H9 (cell line): ENCODE measurements around the gene SOX4. TPM values are rescaled to one million over a fixed set of nuclear protein-coding genes. Genes with fewer than 3 reads are reported as not detected.

Experiments used
- DNase-seq: peaks from one replicate; pipeline ENCODE4 v3.0.0-alpha.2; 2017
- H2AFZ ChIP-seq: one replicate; pipeline ENCODE4 v1.6.1; 2013; ENCODE audit warnings: mild to moderate bottlenecking, low read length, control low read depth, moderate library complexity
- H2AK5ac ChIP-seq: 2 replicates; pipeline ENCODE4 v1.6.1; 2013; ENCODE audit warnings: low read length, control low read depth, mixed read lengths; ENCODE audit not compliant: insufficient read length
- H2BK120ac ChIP-seq: one replicate; pipeline ENCODE4 v1.6.1; 2013; ENCODE audit warnings: low read depth, mild to moderate bottlenecking, low read length, control low read depth, inconsistent platforms; ENCODE audit not compliant: poor library complexity, severe bottlenecking
- H2BK12ac ChIP-seq: 2 replicates; pipeline ENCODE4 v1.6.1; 2013; ENCODE audit warnings: low read length, control low read depth, mixed read lengths, low read depth; ENCODE audit not compliant: insufficient read length
- H2BK15ac ChIP-seq: 2 replicates; pipeline ENCODE4 v1.6.1; 2013; ENCODE audit warnings: low read depth, low read length, control low read depth
- H2BK20ac ChIP-seq: one replicate; pipeline ENCODE4 v1.6.1; 2013; ENCODE audit warnings: low read depth, mild to moderate bottlenecking, low read length, control low read depth, inconsistent platforms; ENCODE audit not compliant: poor library complexity, severe bottlenecking
- H2BK5ac ChIP-seq: 2 replicates; pipeline ENCODE4 v1.6.1; 2013; ENCODE audit warnings: low read length, control low read depth, mixed read lengths; ENCODE audit not compliant: insufficient read length
- H3K14ac ChIP-seq: 2 replicates; pipeline ENCODE4 v1.6.1; 2013; ENCODE audit warnings: low read length, control low read depth; ENCODE audit not compliant: insufficient read depth
- H3K18ac ChIP-seq: 2 replicates; pipeline ENCODE4 v1.6.1; 2013; ENCODE audit warnings: low read depth, mild to moderate bottlenecking, mixed read lengths, low read length, control low read depth; ENCODE audit not compliant: insufficient read length
- H3K23ac ChIP-seq: 2 replicates; pipeline ENCODE4 v1.6.1; 2013; ENCODE audit warnings: low read length, control low read depth, mixed read lengths, low read depth; ENCODE audit not compliant: insufficient read length
- H3K23me2 ChIP-seq: 2 replicates; pipeline ENCODE4 v1.6.1; 2013; ENCODE audit warnings: low read depth, mild to moderate bottlenecking, mixed read lengths, low read length, control low read depth; ENCODE audit not compliant: insufficient read length, poor library complexity, severe bottlenecking
- H3K27ac ChIP-seq: 2 replicates; pipeline ENCODE4 v1.5.1; 2013; ENCODE audit warnings: low read length, control low read depth, mixed read lengths, low read depth; ENCODE audit not compliant: insufficient read length
- H3K27me3 ChIP-seq: 2 replicates; pipeline ENCODE4 v1.6.1; 2013; ENCODE audit warnings: low read length, control low read depth, inconsistent platforms; ENCODE audit not compliant: insufficient read depth
- H3K4ac ChIP-seq: 2 replicates; pipeline ENCODE4 v1.6.1; 2013; ENCODE audit warnings: low read depth, mild to moderate bottlenecking, control low read depth, inconsistent platforms, low read length, moderate library complexity
- H3K4me1 ChIP-seq: 2 replicates; pipeline ENCODE4 v1.6.1; 2013; ENCODE audit warnings: low read length, control low read depth, inconsistent platforms; ENCODE audit not compliant: insufficient read depth
- H3K4me2 ChIP-seq: 2 replicates; pipeline ENCODE4 v1.6.1; 2013; ENCODE audit warnings: low read length, control low read depth, mixed read lengths; ENCODE audit not compliant: insufficient read length, insufficient read depth
- H3K56ac ChIP-seq: 2 replicates; pipeline ENCODE4 v1.6.1; 2013; ENCODE audit warnings: low read depth, mild to moderate bottlenecking, mixed read lengths, low read length, control low read depth; ENCODE audit not compliant: insufficient read length
- H3K79me1 ChIP-seq: 2 replicates; pipeline ENCODE4 v1.6.1; 2013; ENCODE audit warnings: low read depth, mild to moderate bottlenecking, moderate library complexity, low read length, control low read depth, inconsistent platforms; ENCODE audit not compliant: insufficient read depth, poor library complexity, severe bottlenecking
- H3K79me2 ChIP-seq: 2 replicates; pipeline ENCODE4 v1.6.1; 2013; ENCODE audit warnings: low read length, control low read depth, inconsistent platforms; ENCODE audit not compliant: insufficient read depth
- H3K9ac ChIP-seq: 2 replicates; pipeline ENCODE4 v1.6.1; 2013; ENCODE audit warnings: low read length, control low read depth, mixed read lengths; ENCODE audit not compliant: insufficient read length; ENCODE audit errors: extremely low read depth
- H3K9me3 ChIP-seq: one replicate; pipeline ENCODE4 v1.6.1; 2013; ENCODE audit warnings: low read depth, low read length, inconsistent platforms; ENCODE audit not compliant: control insufficient read depth
- H3T11ph ChIP-seq: one replicate; pipeline ENCODE4 v1.6.1; 2013; ENCODE audit warnings: mild to moderate bottlenecking, low read length, control low read depth, inconsistent platforms
- H4K20me1 ChIP-seq: one replicate; pipeline ENCODE4 v1.6.1; 2013; ENCODE audit not compliant: control insufficient read depth, insufficient read length, insufficient read depth
- H4K5ac ChIP-seq: 2 replicates; pipeline ENCODE4 v1.6.1; 2013; ENCODE audit warnings: low read depth, mild to moderate bottlenecking, mixed read lengths, low read length, control low read depth; ENCODE audit not compliant: insufficient read length
- H4K8ac ChIP-seq: replicated peaks from 2 replicates; pipeline ENCODE4 v1.6.1; 2013; ENCODE audit warnings: low read length, control low read depth, mixed read lengths, low read depth; ENCODE audit not compliant: insufficient read length
- H4K91ac ChIP-seq: 2 replicates; pipeline ENCODE4 v1.6.1; 2013; ENCODE audit warnings: low read depth, mild to moderate bottlenecking, moderate library complexity, mixed read lengths, low read length, control low read depth; ENCODE audit not compliant: insufficient read length
- H3K27ac Mint-ChIP-seq, 3 experiments: 2 replicates in 2 of 3; 3 replicates in 1 of 3; pipeline ENCODE4 v1.8.0; 2020 to 2021; ENCODE audit warnings: mixed read lengths in 3 of 3, mild to moderate bottlenecking in 1 of 3, moderate library complexity in 1 of 3
- H3K27me3 Mint-ChIP-seq: 2 replicates; pipeline ENCODE4 v1.8.0; 2021; ENCODE audit warnings: low read depth, mild to moderate bottlenecking, moderate library complexity, mixed read lengths
- H3K36me3 Mint-ChIP-seq, 3 experiments: 2 replicates in 2 of 3; 3 replicates in 1 of 3; pipeline ENCODE4 v1.8.0; 2020 to 2021; ENCODE audit warnings: low read depth in 3 of 3, mixed read lengths in 3 of 3; ENCODE audit not compliant: insufficient read depth in 1 of 3
- H3K4me1 Mint-ChIP-seq, 2 experiments: 2 replicates each; pipeline ENCODE4 v1.8.0; 2020; ENCODE audit warnings: mixed read lengths in 2 of 2
- H3K4me3 Mint-ChIP-seq, 2 experiments: 2 replicates in 1 of 2; 3 replicates in 1 of 2; pipeline ENCODE4 v1.8.0; 2020 to 2021; ENCODE audit warnings: mild to moderate bottlenecking in 2 of 2, mixed read lengths in 2 of 2, moderate library complexity in 1 of 2
- H3K9me3 Mint-ChIP-seq, 2 experiments: 2 replicates in 1 of 2; 3 replicates in 1 of 2; pipeline ENCODE4 v1.8.0; 2020; ENCODE audit warnings: mild to moderate bottlenecking in 2 of 2, mixed read lengths in 2 of 2, moderate library complexity in 1 of 2
- CTCF ChIP-seq: fragments of 200-600 bp; sonication (generic); conservative IDR thresholded peaks from 3 replicates; pipeline ENCODE4 v1.8.0; 2021; ENCODE audit warnings: antibody characterized with exemption, mild to moderate bottlenecking
- WGBS: extraction: QIAGEN DNeasy Blood & Tissue Kit; methylation state at CpG from one replicate; pipeline ENCODE4 v1.1.7; 2013; ENCODE audit warnings: missing lambda C conversion rate, low lambda C conversion rate, mixed read lengths; ENCODE audit not compliant: insufficient read length; ENCODE audit errors: extremely low coverage; 5-methylcytosine and 5-hydroxymethylcytosine counted together
- total RNA-seq: library from RNA; stranded (reverse); gene quantifications from 2 replicates; pipeline ENCODE4 v1.2.1, GENCODE V29; 2021

Gene SOX4
- total RNA-seq, 1 experiment from 2014 or later = 108 TPM

- peaks cover 35 to 36% of the 10 kb centered on the region in 2 experiments for H3K4me1 Mint-ChIP-seq
Observed at GRCh38 chr6:21604081-21604480, 10.5 kb downstream of the SOX4 start.

More at GRCh38 chr6:21604081-21604480, 10.5 kb downstream of the SOX4 start:
- Mint-ChIP-seq H3K4me3 (no peak overlapping the region), H3K9me3 (no peaks in the 10 kb centered on the region), H3K27me3 (no peaks in the 10 kb centered on the region), H3K36me3 (peaks cover 6 to 13% (median 7%) of the 10 kb centered on the region in 3 experiments; a peak in 6 of 7 replicates), H3K27ac (peak overlapping the region in 1 of 3 experiments; percentile 22; a peak in 3 of 7 replicates)
- Histone ChIP-seq H3K27me3 (no peaks in the 10 kb centered on the region), H4K8ac (no peak overlapping the region), H3K18ac (no peak overlapping the region), H3K56ac (no peak overlapping the region), H4K5ac (no peak overlapping the region), H2BK12ac (no peak overlapping the region), H2BK20ac (no peak overlapping the region), H2BK5ac (no peak overlapping the region), H3K79me2 (no peaks in the 10 kb centered on the region), H3K4me1 (peaks cover 5% of the 10 kb centered on the region; the same call in 1 of the 2 replicates), H4K91ac (no peak overlapping the region), H3T11ph (no peak overlapping the region), H3K9me3 (no peaks in the 10 kb centered on the region), H3K4ac (no peak overlapping the region), H3K23ac (no peak overlapping the region), H3K9ac (no peak overlapping the region), H3K23me2 (no peaks in the 10 kb centered on the region), H2AFZ (no peak overlapping the region), H3K4me2 (no peak overlapping the region), H3K79me1 (no peaks in the 10 kb centered on the region), H2BK15ac (no peak overlapping the region), H2BK120ac (no peak overlapping the region), H3K14ac (no peak overlapping the region), H2AK5ac (no peak overlapping the region), H3K27ac (no peak overlapping the region), H4K20me1 (no peaks in the 10 kb centered on the region)
- TF ChIP-seq CTCF = no peak
- no peak for DNase-seq
- no CpG with 5 or more reads among the region's 3 CpGs for WGBS
